Progenitor cell of endocrine pancreas (in vitro differentiated cells): ENCODE results near the gene MMP11. TPM values are rescaled to one million over a fixed set of nuclear protein-coding genes. Genes with fewer than 3 reads are reported as not detected.

Experiments
- DNase-seq: peaks from one replicate; pipeline ENCODE4 v3.0.0; 2021; ENCODE audit warnings: low spot score; ENCODE audit not compliant: unreplicated experiment
- H3K27ac Mint-ChIP-seq: 2 replicates; pipeline ENCODE4 v1.8.0; 2021; ENCODE audit warnings: mild to moderate bottlenecking, moderate library complexity, mixed read lengths
- H3K27me3 Mint-ChIP-seq: 2 replicates; pipeline ENCODE4 v1.8.0; 2021; ENCODE audit warnings: mixed read lengths
- H3K36me3 Mint-ChIP-seq: 2 replicates; pipeline ENCODE4 v1.8.0; 2022; ENCODE audit warnings: mixed read lengths; ENCODE audit not compliant: insufficient read depth
- H3K4me1 Mint-ChIP-seq: 2 replicates; pipeline ENCODE4 v1.8.0; 2021; ENCODE audit warnings: low read depth, mixed read lengths
- H3K4me3 Mint-ChIP-seq: 2 replicates; pipeline ENCODE4 v1.8.0; 2021; ENCODE audit warnings: low read depth, mild to moderate bottlenecking, moderate library complexity, mixed read lengths
- H3K9me3 Mint-ChIP-seq: 2 replicates; pipeline ENCODE4 v1.8.0; 2021; ENCODE audit warnings: low read depth, mixed read lengths
- total RNA-seq: library from RNA; stranded (reverse); gene quantifications from 2 replicates; pipeline ENCODE4 v1.2.1, GENCODE V29; 2021
- TF ChIP-seq, protein P1 (sequence below): fragments of 200-600 bp; sonication (generic); IDR thresholded peaks from one replicate; pipeline ENCODE4 v1.5.0; 2021; ENCODE audit warnings: antibody characterized with exemption, mild to moderate bottlenecking; ENCODE audit not compliant: unreplicated experiment

Gene MMP11
- total RNA-seq, 1 donor from 2014 or later, result 50.2 TPM

DNA sequence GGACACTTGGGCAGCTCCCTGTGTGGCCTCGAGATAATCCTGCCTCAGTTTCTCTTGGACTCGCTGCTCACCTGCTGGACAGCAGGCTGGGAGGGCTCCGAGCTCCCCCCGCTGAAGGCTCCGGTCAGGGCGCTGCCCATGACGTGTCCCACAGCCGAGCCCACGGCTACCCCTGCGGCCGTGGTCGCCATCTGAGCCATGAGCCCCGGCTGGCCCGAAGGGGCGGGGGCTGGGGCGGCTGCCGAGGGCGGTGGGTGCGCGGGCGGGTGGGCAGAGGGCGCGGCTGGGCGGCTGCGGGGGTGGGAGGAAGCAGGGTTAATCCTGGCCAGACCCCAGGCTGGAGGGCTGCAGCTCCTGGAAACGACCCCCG is 5.4 kb upstream of the MMP11 start:
- no peaks in the 10 kb centered on the region for H3K9me3 Mint-ChIP-seq
- TF ChIP-seq, protein P1, sequence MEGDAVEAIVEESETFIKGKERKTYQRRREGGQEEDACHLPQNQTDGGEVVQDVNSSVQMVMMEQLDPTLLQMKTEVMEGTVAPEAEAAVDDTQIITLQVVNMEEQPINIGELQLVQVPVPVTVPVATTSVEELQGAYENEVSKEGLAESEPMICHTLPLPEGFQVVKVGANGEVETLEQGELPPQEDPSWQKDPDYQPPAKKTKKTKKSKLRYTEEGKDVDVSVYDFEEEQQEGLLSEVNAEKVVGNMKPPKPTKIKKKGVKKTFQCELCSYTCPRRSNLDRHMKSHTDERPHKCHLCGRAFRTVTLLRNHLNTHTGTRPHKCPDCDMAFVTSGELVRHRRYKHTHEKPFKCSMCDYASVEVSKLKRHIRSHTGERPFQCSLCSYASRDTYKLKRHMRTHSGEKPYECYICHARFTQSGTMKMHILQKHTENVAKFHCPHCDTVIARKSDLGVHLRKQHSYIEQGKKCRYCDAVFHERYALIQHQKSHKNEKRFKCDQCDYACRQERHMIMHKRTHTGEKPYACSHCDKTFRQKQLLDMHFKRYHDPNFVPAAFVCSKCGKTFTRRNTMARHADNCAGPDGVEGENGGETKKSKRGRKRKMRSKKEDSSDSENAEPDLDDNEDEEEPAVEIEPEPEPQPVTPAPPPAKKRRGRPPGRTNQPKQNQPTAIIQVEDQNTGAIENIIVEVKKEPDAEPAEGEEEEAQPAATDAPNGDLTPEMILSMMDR, result no peak
- no peaks in the 10 kb centered on the region for H3K36me3 Mint-ChIP-seq
- peak overlapping the region; percentile 82 for H3K4me3 Mint-ChIP-seq
- no peaks in the 10 kb centered on the region for H3K27me3 Mint-ChIP-seq
- peaks cover 6% of the 10 kb centered on the region for H3K4me1 Mint-ChIP-seq
- no peak overlapping the region for H3K27ac Mint-ChIP-seq
- DNase-seq, result no peak

DNA sequence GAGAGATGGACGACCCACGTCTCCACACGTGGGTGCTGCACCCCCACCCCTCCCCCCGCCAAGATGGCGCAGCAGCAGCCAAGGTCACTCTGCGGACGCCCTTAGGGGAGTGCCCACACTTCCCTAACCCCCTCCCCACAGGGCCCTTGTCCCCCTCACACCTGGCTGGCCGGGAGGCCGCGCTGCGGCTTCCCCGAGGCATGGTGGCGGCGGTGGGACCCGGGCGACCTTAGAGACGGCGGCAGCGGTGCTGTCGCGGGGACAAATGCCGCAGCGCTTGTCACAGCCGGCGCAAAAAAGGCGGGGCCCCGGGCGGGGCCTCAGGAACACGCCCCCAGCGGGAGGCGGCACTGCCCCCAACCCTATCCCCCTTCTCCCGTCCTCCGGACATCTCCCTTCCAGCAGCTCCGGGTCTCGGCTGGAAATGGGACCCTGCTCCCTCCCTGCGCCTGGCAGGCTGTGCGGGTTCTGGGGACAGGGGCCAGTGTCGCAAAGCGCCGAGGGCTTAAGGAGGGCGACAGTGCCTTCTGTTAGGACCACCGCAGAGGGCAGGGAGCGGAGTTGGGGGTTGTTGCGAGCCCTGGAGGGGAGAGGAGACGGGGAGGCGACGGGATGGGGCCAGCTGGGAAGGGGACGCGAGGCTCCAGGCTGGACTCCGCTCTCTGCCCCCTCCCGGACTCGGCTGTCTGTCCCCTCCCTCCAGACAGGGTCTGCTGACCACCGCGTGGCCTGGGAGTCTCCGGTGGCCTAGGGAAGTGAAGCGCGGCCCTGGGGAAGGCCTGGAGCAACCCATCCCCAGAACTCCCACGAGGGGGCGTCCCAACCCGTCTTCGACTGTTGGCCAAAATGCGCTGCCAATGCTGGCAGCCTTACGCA is 4.7 kb upstream of the MMP11 start, which contains the start of gene CHCHD10:
Gene CHCHD10, minus strand, starts transcription at position 300 of the 876 bp plus-strand sequence. Its CDS starts 98 bp downstream, at position 202.
- Mint-ChIP-seq H3K27me3 (no peaks in the 10 kb centered on the region), H3K27ac (peak within 1 kb of the TSS; percentile 89), H3K4me3 (peak within 1 kb of the TSS; percentile 82), H3K36me3 (no peaks in the 10 kb centered on the region), H3K9me3 (no peaks in the 10 kb centered on the region), H3K4me1 (peaks cover 6% of the 10 kb centered on the region)
- DNase-seq, result peak; percentile 80
- TF ChIP-seq, protein P1, result peak; percentile 81

DNA sequence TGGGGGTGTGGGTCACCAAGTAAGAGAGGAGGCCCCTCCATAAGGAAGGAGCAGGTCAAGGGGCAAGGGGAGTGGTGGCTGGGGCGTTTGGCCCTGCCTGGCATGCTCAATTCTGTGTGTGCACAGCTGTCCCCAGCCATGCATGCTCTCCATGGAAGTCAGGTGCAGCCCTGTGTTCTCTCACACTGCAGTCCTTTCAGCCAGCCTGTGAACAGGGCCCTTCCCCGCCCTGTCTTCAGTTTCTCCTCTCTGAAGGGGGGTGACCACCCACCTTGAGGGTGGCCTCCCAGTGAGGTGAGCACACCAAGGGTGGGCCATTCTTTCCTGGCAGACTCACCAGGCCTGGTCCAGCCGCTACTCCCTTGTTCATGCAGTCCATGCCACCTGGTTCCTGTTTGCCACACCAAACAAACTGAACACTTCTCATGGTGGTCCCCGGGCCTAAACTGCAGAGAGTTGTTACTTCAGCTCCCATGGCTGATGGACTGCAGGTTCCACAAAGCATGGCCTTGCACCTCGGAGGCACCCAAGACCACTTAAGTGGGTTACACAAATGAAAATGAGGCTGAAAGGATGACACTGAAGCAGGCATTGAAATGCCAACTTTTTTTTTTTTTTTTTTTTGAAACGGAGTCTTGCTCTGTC is 3.2 kb upstream of the MMP11 start:
- TF ChIP-seq, protein P1, result no peak
- H3K36me3 Mint-ChIP-seq, result no peaks in the 10 kb centered on the region
- H3K9me3 Mint-ChIP-seq, result no peaks in the 10 kb centered on the region
- no peak overlapping the region for H3K27ac Mint-ChIP-seq
- DNase-seq, result no peak
- H3K27me3 Mint-ChIP-seq, result no peaks in the 10 kb centered on the region
- no peak overlapping the region for H3K4me3 Mint-ChIP-seq
- peaks cover 16% of the 10 kb centered on the region for H3K4me1 Mint-ChIP-seq

DNA sequence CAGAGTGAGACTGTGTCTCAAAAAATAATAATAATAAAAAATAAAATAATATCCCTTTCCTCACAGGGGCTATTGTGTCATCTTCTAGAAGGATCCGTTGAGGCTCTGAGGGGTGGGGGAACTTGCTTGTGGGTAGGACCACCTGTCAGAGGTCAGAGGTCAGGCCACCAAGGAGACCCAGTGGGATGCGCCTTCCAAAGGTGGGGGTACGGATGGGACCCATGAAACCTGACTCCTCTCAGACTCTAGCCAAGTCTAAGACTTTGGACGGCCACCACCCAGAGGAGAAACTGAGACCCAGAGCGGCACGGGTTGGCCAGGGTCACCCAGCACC is 367 bp upstream of the MMP11 start:
- peak overlapping the region; percentile 74 for H3K27ac Mint-ChIP-seq
- no peaks in the 10 kb centered on the region for H3K9me3 Mint-ChIP-seq
- TF ChIP-seq, protein P1, result no peak

DNA sequence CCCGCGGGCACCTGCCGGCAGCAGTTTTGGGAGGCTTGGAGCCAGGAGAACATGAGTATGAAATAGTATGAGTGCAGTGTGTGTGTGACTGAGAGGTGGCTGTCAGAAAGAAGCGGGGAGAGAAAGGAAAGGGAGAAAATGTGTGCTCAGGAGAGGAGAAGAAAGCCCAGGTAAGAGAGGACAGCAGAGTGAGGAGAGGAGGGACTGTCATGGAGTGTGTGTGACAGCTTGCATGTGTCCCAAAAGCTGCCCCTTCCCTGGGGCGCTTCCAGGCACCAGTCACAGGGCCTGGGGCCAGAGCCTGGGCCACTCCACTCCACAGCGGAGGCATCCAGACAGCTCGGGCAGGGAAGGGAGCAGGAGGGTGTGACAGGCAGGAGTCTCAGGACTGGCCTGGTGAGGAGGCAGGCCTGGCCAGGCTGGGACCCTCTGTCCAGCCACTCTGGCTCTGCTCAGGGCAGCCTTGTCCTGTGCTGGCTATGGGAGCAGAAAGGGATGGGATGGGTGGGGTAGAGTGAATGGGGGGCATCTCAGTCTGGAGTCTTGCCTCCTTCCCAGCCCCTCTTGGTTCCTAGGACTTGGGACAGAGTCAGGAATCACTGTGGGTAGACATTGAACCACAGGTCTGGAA is 949 bp downstream of the MMP11 start:
- DNase-seq, result no peak
- Mint-ChIP-seq H3K9me3 (no peaks in the 10 kb centered on the region), H3K36me3 (no peaks in the 10 kb centered on the region), H3K4me1 (peaks cover 20% of the 10 kb centered on the region), H3K4me3 (peak overlapping the region; percentile 77), H3K27me3 (no peaks in the 10 kb centered on the region), H3K27ac (peak overlapping the region; percentile 86)
- TF ChIP-seq, protein P1, result no peak

More for the DNA sequence above, 367 bp upstream of the MMP11 start:
- Mint-ChIP-seq H3K4me1 (peaks cover 20% of the 10 kb centered on the region), H3K36me3 (no peaks in the 10 kb centered on the region), H3K4me3 (peak overlapping the region; percentile 69), H3K27me3 (no peaks in the 10 kb centered on the region)
- DNase-seq, result no peak
